ENCODE measurements around the gene RAB31.
"Not testable (repeated sequence)": the region's sequence is repeated elsewhere in the genome, so short reads cannot be mapped to it uniquely, and the experiment has no call there.

RAB31 gene

DNA sequence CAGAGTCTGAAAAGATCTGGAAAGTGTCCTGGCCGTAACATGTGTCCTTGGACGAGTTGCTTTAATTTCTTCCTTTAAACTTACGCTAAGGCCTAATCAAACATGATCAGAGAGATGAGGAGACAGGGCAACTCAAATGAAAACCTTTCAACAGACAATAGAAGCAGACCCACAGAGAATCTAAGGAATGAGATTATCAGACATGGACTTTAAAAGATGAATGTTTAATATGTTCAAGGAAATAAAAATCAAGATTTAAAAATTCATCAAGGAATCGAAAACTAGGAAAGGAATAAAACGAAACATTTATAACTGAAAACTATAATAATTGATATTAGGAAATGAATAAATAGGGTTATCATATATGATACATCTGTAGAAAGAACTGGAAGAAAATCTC lies 55.1 kb downstream of the RAB31 start:
- DNase-seq, result no peak

DNA sequence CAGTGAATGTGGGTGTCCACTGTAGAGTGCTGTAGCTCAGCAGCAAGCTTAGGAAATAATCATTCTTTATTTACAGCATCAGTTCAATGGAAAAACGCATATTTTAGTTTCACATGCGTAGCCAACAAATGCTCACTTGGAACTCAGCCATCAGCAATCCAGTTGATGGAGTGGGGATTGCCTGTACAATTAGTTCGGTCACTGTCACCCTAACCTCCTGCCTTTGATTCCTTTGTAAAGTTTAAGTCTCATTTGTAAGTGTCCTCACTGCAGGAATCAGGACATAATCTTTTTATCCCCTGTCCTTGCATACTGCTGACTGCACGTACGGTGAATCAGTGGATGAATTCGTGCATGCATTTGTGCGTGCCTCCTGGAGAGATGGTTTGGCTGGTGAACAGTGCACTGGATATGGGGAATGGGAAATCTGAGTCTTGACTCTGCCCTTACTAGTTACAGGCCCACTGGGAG lies 55.9 kb downstream of the RAB31 start:
- peak; percentile 28 for DNase-seq

DNA sequence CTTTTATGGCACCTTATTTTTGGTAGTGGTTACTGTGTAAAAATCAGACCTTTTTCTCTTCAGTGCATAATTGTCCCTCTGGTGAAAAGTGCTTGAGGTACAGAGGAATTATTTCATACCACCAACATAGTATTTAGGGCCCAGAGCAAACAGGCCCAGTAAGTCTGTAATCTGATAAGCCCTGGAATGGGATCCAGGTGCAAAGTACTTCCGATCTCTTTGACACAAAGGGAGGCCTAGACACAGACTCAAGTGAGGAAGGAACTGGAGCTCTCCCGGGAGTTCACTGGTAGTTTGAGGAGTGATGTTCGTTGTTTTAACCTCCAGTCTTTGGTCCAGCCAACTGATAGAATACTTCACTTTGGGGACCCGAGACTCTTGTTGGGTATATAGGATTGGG lies 57.4 kb downstream of the RAB31 start:
- peak; percentile 18 for DNase-seq

DNA sequence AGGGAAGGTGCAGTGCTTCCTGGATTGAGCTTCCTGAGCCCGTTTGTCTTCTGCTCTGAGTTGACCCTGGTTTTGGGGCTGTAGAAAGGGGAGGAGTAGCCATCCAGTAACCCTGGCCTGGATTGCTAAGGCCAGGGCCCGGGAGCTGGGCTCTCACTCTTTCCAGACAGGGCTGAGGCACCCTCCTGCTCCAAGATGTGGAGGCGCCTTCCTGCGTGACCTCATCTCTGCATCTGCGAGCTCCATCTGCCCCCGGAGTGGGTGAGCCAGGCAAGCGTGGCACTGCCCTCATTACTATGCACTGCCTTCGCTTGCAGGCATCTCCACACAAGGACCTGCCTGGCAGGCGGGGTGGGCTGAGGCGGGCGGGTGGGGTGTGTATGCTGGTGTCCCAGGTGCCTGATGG lies 58.0 kb downstream of the RAB31 start:
- DNase-seq, result no peak

DNA sequence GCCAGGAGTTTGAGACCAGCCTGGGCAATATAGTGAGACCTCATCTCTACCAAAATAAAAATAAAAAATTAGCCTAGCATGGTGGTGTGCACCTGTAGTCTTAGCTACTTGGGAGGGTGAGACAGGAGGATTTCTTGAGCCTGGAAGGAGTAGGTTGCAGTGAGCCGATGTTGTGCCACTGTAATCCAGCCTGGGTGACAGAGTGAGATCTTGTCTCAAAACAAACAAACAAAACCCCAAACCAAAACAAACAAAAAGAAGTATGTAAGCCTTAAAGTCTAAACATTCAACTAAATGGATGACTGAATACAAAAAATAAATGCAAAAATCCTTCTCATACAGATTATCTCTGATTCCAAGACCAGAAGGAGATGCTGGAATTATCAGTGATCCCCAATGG lies 58.6 kb downstream of the RAB31 start:
- no peak for DNase-seq

DNA sequence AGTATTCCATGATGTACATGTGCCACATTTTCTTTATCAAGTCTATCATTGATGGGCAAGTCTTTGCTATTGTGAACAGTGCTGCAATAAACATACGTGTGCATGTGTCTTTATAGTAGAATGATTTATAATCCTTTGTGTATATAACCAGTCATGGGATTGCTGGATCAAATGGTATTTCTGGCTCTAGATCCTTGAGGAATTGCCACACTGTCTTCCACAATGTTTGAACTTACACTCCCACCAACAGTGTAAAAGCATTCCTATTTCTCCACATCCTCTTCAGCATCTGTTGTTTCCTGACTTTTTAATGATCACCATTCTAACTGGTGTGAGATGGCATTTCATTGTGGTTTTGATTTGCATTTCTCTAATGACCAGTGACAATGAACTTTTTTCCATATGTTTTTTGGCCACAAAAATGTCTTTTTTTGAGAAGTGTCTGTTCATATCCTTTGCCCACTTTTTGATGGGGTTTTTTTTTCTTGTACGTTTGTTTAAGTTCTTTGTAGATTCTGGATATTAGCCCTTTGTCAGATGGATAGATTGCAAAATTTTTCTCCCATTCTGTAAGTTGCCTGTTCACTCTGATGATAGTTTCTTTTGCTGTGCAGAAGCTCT lies 60.1 kb downstream of the RAB31 start:
- not testable (repeated sequence) for DNase-seq

DNA sequence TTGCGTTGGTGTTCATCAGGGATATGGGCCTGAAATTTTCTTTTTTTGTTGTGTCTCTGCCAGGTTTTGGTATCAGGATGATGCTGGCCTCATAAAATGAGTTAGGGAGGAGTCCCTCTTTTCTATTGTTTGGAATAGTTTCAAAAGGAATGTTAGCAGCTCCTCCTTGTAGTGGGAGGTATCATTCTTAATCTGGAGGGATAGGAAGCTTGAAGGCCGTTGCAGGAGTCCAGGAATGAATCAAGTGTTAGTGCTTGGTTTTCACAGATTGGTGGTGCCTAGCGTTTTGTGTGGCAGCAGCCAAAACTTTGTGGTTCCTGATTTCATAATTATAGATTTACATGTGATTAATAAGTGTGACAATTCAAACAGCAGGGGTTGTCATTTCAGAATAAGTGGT lies 62.0 kb downstream of the RAB31 start:
- not testable (repeated sequence) for DNase-seq

DNA sequence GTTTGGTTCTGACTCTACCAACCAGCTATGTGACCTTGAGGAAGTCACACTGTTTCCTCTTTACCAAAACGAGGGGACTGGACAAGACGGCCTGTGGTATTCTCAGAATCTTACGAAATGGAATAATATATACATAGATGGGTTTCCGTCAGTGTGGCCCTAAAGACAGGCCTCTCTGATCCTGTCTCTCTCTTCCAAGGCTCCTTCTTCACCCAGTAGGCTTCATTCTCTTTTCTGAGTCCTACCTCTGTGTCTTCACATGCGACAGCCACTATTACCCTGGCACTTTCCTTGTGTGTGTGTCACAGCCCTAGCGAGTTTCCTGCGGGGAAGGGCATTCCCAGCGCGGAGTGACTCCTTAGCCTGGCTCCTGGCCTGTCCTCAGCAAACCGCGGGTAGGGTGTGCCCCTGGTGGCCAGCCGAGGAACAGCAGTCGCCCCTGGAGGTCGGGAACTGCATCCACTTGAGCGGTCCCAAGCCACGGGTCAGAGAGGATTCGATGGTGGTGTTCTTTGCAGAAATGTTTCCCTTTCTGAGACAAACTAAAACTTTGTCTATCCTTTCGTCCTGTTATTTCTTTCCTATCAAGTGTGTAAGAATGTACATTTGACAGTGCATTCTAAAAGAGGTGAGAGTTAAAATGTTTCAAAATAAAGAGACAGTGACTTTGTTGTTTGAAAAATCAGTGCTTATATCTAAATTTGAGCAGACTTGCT lies 63.3 kb downstream of the RAB31 start:
- no peak for DNase-seq

DNA sequence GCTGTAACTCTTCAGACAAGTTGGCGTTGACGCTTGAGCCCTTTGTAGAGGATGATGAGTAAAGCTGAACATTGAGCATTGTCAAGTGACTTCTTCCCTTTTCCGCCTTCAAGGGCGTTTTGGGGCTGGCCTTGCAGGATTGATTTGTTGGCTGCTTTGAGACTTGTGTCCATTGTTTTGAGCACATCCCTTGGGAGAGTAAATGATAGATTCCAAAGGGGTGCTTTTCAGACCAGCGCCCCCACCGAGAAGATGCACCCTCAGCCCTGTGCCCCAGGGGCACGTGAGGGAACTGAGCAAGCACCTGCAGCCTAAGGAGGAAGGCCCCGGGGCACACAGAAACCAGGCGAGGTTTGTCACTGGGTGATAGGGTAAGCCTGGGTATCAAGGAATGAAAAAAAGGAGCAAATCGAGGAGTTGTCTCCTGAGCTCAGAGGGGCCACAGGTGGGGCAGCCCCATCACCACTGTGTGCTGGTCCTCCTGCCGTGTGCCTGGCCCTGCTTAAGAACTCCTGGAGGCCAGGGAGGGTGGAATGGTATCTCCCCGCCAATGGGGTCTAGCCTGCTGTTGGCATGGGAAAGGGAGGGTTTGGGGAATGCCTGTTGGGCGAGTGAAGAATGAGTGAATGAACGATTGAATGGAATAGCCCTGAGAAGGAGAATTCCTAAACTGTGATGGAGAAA lies 64.0 kb downstream of the RAB31 start:
- no peak for DNase-seq

DNA sequence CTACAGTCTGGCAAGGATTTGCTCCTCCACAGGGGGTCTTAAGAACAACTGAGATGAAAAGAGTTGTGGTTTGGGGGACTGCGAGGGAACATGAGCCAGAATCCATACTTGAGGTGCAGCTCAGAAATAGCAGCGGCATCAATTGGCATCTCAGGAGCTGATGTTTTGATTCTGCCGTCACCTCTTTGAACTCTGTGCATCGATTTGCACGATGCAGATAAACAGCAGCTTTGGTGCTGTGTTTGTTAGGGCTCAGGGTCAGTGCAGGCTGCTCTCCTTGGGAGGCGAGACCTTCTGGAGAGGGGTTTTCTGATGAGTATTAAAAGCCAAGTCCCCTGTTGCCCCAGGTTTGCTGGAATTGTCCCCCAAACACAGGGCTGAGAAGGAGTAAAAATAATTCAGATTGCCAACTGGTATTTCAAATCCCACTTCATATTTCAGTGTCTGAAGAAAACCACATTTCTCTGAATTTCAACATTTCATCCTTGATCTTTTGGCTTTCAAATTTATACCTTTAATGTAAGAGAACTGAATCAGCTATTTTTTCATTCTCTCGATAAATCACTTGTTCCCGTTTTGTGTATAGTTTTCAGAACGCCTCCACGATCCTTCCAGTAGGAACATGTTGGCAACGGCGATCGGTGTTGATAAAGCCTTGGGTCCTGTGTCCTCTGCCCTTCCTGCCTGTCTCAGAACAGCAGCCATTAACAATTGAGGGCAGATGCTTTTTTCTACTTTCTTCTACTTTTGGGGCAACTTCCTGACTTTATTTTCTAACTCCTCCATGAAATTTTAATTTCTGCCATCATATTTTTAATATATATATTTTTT lies 65.0 kb downstream of the RAB31 start:
- DNase-seq, result no peak

DNA sequence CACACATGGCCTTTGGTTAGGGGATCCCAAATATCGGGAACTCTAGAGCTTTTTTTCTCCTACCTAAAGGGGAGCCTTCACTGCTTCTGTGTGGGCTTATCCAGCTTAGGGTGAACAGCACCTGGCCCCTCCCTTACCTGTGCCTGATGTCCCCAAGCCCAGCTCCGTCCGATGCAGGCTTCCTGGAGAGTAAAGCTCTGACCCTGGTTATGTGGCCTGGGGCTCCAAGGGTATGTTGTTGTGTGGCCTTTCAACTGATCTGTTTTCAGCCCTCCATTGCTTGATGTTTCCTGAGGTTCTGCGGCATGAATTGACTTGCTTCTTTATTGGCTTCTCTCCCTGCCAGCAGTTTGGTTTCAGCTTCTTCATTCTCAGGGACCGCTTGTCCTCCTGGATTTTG lies 66.0 kb downstream of the RAB31 start:
- DNase-seq, result no peak

DNA sequence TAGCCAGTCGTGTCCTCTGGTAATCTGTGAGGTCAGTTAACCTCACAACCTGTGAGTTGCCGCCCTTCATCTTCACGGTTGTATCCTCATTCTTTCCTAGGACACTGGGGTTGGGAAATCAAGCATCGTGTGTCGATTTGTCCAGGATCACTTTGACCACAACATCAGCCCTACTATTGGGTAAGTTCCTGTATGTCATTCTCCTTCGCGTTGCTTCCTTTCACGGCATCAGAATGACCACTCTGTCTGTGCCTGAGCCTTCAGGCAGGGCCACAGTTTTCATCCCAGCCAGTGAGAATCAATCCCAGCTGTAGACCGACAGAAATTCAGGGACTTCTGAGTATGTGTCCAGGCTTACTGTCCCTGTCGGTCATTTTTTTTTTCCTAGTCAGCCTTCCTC lies 67.1 kb downstream of the RAB31 start:
- no peak for DNase-seq

DNA sequence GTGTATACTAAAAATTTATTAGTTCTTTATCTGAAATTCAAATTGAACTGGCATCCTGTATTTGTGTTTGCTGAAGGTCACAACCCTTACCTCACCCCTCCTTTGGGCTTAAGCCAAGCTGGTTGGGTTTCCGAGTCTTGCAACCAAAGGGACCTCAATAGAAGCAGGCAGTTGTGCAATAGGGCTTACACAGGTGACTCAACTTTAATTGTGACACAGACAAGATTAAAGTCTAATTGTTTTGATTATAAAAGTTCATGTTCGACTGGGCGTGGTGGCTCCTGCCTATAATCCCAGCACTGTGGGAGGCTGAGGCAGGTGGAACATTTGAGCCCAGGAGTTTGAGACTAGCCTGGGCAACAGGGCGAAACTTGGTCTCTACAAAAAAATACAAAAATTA lies 71.5 kb downstream of the RAB31 start:
- DNase-seq, result no peak

DNA sequence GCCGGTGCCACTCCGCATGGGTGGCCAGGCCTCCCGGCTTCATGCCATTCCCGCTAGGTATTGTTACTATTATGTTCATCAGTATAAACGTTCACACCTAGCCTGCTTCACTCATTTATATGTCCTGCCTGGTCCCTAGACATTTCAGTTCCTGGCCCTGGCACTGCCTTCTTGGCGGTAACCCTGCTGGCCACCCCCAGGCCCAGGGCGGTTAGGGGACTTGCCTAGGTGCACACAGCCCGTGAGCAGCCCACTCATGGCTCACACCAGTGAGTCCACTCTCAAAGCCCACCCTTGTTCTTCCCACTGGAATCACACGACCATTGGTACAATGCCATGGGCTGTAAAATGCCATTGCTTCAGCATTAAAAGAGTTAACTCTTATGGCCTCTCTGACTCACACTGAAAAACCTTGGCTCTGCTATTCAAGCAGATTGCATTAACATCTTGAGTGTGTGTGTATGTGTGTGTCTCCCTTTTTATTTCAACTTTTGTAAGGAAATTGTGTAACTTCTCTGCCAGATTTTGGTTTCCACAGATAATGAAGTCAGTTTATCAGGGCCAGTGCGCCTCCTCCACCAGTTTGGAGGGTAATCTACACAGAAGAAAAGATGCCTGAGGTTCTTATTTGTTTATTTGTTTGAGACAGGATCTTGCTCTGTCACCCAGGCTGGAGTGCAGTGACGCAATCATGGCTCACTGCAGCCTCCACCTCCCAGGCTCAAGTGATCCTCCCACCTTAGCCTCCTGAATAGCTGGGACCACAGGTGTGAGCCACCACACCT lies 74.2 kb downstream of the RAB31 start:
- no peak for DNase-seq

DNA sequence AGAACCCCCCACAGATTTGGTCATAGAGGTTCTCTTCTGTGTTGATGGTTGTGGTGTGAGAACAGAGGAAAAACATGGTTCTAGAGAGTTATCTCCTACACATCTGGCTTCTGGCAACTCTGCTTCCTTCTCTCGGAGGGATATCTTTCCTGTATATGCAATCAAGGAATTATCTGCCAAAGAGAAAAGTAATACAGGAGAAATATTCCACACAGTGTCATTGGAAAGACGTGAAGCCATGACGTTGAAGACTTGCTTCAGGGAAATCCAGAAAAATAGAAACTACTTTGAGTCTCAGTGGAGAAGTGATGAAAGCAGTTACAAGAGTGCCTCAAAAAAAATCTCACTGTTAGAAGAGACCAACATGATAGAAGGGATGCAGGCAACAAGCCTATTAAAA lies 78.5 kb downstream of the RAB31 start:
- no peak for DNase-seq

DNA sequence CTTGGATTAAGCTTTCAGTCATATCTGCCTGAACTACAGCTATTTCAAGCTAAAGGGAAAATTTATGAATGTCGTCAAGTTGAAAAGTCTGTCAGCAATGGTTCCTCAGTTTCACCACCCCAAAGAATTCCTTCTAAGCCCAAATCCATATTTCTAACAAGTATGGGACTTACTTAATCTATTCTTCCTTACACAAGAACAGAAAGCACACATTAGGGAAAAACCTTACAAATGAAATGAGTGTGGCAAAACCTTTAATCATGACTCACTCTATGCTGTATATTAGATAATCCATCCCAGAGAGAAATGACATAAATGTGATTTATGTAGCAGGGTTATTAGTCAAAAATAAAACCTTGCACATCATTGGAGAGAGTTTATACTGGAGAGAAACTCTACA lies 78.9 kb downstream of the RAB31 start:
- no peak for DNase-seq

DNA sequence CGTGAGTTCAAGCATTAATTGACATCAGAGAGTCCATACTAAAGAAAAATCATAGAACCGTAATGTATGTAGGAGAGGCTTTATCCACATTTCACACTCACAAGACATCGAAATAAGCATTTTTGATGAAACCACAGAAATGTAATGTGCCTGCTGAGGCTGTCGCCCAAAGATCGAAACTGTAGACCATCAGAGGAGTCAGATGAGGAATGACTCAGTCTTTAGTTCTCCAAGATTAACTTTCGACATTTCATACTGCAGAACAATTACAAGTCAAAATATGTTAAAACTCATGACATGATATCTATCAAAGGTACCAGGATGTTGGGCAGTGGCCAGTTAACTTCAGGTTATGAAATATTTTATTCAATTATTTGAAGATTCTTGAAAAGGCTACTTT lies 79.6 kb downstream of the RAB31 start:
- no peak for DNase-seq

DNA sequence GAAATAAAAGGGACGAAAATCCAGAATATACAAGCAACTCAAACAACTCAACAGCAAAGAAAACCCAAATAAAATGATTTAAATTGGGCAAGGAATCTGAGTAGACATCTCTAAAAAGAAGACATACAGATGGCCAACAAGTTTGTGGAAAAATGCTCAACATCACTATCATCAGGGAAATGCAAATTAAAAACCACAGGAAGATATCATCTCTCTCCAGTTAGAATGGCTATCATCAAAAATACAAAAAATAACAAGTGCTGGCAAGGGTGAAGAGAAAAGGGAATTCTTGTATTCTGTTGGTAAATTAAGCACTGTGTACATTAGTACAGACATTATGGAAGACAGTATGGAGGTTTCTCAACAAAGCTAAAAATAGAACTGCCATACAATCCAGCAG lies 80.0 kb downstream of the RAB31 start:
- DNase-seq, result no peak

DNA sequence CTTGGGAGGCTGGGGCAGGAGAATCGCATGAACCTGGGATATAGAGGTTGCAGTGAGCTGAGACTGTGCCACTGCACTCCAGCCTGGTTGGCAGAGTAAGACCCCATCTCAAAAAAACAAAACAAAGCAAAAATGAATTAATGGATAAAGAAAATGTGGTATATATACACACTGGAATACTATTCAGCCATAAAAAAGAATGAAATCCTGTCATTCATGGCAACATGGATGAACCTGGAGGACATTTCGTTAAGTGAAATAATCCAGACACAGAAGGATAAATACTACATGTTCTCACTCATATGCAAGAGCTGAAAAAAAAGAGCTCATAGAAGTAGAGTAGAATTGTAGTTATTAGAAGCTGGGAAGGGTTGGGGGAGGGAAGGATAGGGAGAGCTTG lies 80.8 kb downstream of the RAB31 start:
- DNase-seq, result no peak

DNA sequence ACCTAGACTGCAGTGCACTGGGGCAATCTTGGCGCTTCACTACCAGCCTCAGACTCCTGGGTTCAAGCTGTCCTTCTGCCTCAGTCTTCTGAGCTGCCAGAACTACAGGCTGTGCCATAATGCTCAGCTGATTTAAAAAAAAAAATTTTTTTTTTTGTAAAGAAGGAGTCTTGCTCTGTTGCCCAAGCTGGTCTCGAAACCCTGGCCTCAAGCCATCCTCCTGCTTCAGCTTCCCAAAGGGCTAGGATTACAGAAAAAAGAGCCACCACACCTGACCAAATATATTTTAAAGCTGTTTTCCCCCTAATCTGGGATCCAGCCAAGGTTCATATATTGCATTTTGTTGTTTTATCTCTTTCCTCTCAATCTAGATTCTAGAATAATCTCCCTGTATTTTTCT lies 82.2 kb downstream of the RAB31 start:
- no peak for DNase-seq

DNA sequence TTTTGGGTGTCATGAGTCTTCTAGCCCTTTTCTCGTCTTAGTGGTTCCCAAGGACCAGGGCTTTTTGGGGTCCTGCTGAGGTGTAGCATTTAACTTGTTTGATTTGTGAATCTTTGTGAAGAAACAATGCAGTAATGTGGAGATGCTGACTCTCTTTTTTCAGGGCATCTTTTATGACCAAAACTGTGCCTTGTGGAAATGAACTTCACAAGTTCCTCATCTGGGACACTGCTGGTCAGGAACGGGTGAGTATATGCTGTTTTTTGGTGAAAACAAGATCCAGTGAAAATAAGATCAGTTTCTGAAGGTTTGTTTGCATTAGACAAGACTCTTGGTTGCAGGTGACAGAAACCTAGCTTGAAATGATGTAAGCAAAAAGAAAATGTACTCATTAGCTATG lies 83.9 kb downstream of the RAB31 start:
- no peak for DNase-seq

DNA sequence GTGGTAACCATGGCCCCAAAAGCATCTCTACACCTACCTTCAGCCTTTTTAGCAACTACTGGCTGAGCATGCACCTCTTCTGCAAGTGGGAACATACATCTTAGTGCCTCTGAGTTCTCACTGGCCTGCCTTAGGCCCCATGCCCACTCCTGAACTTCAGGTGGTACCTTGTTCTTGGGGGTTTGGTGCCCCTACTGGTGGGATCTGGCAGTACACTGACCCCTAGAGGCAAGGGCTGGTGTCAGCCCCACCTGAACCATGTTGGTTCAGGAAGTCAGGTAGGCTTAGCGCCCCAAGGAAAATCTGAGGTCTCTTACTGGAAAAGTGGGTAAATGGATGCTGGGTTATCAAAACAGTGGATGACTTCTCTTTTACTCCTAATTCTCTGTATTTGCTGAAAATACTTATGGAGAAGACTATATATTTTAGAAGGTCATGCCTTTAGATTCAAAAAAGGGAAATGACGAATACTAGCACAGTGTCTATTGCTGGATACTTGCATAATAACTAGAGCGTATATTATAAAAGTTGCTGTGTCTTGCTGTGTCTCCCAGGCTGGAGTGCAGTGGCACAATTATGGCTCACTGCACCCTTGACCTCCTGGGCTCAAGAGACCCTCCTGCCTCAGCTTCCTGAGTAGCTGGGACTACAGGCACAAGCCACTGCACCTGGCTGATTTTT lies 84.6 kb downstream of the RAB31 start:
- DNase-seq, result no peak

Data from NCI-H345 (cell line).